A673 (cell line): ENCODE measurements around the gene SDCBP2.

ENCODE experiments used
- EZH2 ChIP-seq: fragments of 200-600 bp; sonication (generic); IDR thresholded peaks from 2 replicates; pipeline ENCODE4 v1.6.1; 2017; ENCODE audit warnings: borderline replicate concordance, low read depth, mild to moderate bottlenecking, mixed read lengths, antibody characterized with exemption, low read length; ENCODE audit not compliant: poor library complexity, severe bottlenecking
- TF ChIP-seq, protein P1 (sequence below): fragments of 300-800, 200-600 bp; sonication (generic); conservative IDR thresholded peaks from 2 replicates; pipeline ENCODE4 v1.5.1; 2017; ENCODE audit warnings: low read depth, mild to moderate bottlenecking, antibody characterized with exemption, low read length, moderate library complexity, mixed read lengths

DNA sequence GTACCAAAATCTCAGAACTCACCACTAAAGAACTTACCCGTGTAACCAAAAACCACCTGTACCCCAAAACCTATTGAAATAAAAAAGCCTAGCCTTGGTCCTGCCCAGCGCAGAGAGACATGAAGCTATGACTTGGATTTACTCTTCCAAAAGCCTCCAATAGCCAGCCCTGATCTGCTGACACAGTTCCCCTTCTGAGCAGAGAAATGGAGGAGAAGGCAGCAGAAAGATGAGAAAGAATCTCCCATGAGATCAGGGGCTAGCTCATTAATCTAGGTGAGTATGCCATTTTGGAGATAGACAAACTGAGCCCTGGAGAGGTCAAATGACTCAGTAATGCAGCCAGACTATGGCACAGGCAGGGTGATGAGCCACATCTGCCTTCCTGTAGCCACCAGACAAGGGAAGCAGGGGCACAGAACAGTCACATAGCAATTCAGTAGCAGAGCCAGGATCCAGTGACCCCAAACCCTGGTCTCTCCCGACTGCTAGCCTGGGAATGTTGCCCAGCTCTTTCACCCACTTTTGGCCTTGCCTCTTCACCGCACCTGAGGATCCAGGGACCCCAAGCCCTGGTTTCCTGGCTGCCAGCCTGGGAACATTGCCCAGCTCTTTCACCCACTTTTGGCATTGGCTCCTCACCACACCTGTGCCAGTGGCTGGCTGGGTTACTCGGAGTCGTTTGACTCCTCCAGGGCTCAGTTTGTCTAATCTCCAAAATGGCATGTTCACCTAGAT, 7.2 kb upstream of the SDCBP2 start:
- TF ChIP-seq, protein P1, sequence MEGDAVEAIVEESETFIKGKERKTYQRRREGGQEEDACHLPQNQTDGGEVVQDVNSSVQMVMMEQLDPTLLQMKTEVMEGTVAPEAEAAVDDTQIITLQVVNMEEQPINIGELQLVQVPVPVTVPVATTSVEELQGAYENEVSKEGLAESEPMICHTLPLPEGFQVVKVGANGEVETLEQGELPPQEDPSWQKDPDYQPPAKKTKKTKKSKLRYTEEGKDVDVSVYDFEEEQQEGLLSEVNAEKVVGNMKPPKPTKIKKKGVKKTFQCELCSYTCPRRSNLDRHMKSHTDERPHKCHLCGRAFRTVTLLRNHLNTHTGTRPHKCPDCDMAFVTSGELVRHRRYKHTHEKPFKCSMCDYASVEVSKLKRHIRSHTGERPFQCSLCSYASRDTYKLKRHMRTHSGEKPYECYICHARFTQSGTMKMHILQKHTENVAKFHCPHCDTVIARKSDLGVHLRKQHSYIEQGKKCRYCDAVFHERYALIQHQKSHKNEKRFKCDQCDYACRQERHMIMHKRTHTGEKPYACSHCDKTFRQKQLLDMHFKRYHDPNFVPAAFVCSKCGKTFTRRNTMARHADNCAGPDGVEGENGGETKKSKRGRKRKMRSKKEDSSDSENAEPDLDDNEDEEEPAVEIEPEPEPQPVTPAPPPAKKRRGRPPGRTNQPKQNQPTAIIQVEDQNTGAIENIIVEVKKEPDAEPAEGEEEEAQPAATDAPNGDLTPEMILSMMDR: no peak
- no peak for TF ChIP-seq EZH2
